HepG2 (cell line): ENCODE data around the gene IRX3. TPM values are rescaled to one million over a fixed set of nuclear protein-coding genes. Genes with fewer than 3 reads are reported as not detected.
A peak's percentile ranks its signal among the peaks of the same experiment; 100 is the strongest.

Experiments
- CHD4 ChIP-seq: fragments of 200-600 bp; sonication (generic); IDR thresholded peaks from 2 replicates; pipeline ENCODE4 v1.7.0; 2017; ENCODE audit warnings: mild to moderate bottlenecking, low read length, borderline replicate concordance
- DPF2 ChIP-seq: sonication (generic); formaldehyde crosslinking; IDR thresholded peaks from 2 replicates; pipeline ENCODE4 v1.4.0; 2020; ENCODE audit warnings: mild to moderate bottlenecking, low read depth, missing genetic modification reagents, borderline replicate concordance
- DZIP1 ChIP-seq: sonication (generic); formaldehyde crosslinking; IDR thresholded peaks from 2 replicates; pipeline ENCODE4 v1.5.0; 2020; ENCODE audit warnings: mild to moderate bottlenecking, missing genetic modification reagents
- ELF1 ChIP-seq: sonication (generic); formaldehyde crosslinking; IDR thresholded peaks from 2 replicates; pipeline ENCODE4 v1.4.0; 2020; ENCODE audit warnings: missing genetic modification reagents
- HHEX ChIP-seq: IDR thresholded peaks from 2 replicates; pipeline ENCODE4 v1.6.1; 2016; ENCODE audit warnings: control low read depth
- KLF15 ChIP-seq: sonication (generic); formaldehyde crosslinking; IDR thresholded peaks from 2 replicates; pipeline ENCODE4 v1.8.1; 2023; ENCODE audit warnings: borderline replicate concordance, mild to moderate bottlenecking, inconsistent platforms, missing genetic modification reagents, mixed read lengths
- MED8 ChIP-seq: sonication (generic); formaldehyde crosslinking; IDR thresholded peaks from 2 replicates; pipeline ENCODE4 v1.8.1; 2023; ENCODE audit warnings: mild to moderate bottlenecking, missing genetic modification reagents; ENCODE audit not compliant: insufficient replicate concordance
- NCOR1 ChIP-seq: fragments of 200-600 bp; sonication (generic); IDR thresholded peaks from 2 replicates; pipeline ENCODE4 v1.7.0; 2017; ENCODE audit warnings: antibody characterized with exemption, low read length, borderline replicate concordance
- POLR2G ChIP-seq: fragments of 200-400 bp; formaldehyde crosslinking; IDR thresholded peaks from 2 replicates; pipeline ENCODE4 v1.6.1; 2018; ENCODE audit warnings: mild to moderate bottlenecking, low read depth, low read length, moderate library complexity
- ZHX1 ChIP-seq: sonication (generic); formaldehyde crosslinking; IDR thresholded peaks from 2 replicates; pipeline ENCODE4 v1.8.1; 2022; ENCODE audit warnings: low read depth, mild to moderate bottlenecking, missing genetic modification reagents
- ZNF234 ChIP-seq: sonication (generic); formaldehyde crosslinking; conservative IDR thresholded peaks from 2 replicates; pipeline ENCODE4 v1.5.1; 2020; ENCODE audit warnings: mild to moderate bottlenecking, missing genetic modification reagents
- ZNF281 ChIP-seq: sonication (generic); formaldehyde crosslinking; IDR thresholded peaks from 2 replicates; pipeline ENCODE4 v1.4.0; 2020; ENCODE audit warnings: missing genetic modification reagents, borderline replicate concordance
- ZNF367 ChIP-seq: sonication (generic); formaldehyde crosslinking; IDR thresholded peaks from 2 replicates; pipeline ENCODE4 v1.4.0; 2020; ENCODE audit warnings: missing genetic modification reagents, borderline replicate concordance
- ZNF615 ChIP-seq: sonication (generic); formaldehyde crosslinking; IDR thresholded peaks from 2 replicates; pipeline ENCODE4 v1.5.0; 2020; ENCODE audit warnings: mild to moderate bottlenecking, missing genetic modification reagents, borderline replicate concordance
- polyA plus RNA-seq, 8 experiments: library from polyadenylated mRNA; depleted of rRNA in 3 of 8; stranded (reverse) in 7 of 8; unstranded in 1 of 8; fragments of >200 nt; fragmentation: Illumina TruSeq in 4 of 8; extraction: Trizol in 4 of 8; gene quantifications; 2 replicates each; pipeline versions ENCODE4 v1.2.1 to v1.2.3, GENCODE V29; 2011 to 2016; ENCODE audit warnings: low read depth in 4 of 8, missing spikeins in 1 of 8, mixed read lengths in 1 of 8; ENCODE audit not compliant: insufficient read depth in 1 of 8
- total RNA-seq, 5 experiments: library from RNA; depleted of rRNA; stranded (reverse); fragments of >200 nt; fragmentation: Illumina TruSeq; extraction: Trizol; gene quantifications; 2 replicates each; pipeline ENCODE4 v1.2.3, GENCODE V29; 2016; ENCODE audit warnings: low read depth in 1 of 5
- TF ChIP-seq, protein P1 (sequence below): sonication (generic); formaldehyde crosslinking; IDR thresholded peaks from 2 replicates; pipeline ENCODE4 v1.5.1; 2020; ENCODE audit warnings: missing genetic modification reagents, mild to moderate bottlenecking, borderline replicate concordance
- TF ChIP-seq, protein P2 (sequence below): sonication (generic); formaldehyde crosslinking; IDR thresholded peaks from 2 replicates; pipeline ENCODE4 v1.5.1; 2020; ENCODE audit warnings: mild to moderate bottlenecking, missing genetic modification reagents, borderline replicate concordance

IRX3 gene
- total and polyA plus RNA-seq, 2 of the 13 experiments (the other 11 are each of a cell fraction or from before 2014, with no cell fraction given), result 9.2 to 16.4 TPM

- TF ChIP-seq ZNF615 (no peak), MED8 (no peak), ELF1 (CRISPR knock-in tag) (no peak), NCOR1 (no peak), CHD4 (no peak), DPF2 (no peak), KLF15 (CRISPR knock-in tag) (0 out of 2 replicates have a peak, but pooled peaks have one; percentile 54), ZNF234 (CRISPR knock-in tag) (no peak), HHEX (CRISPR knock-in tag) (no peak), ZNF367 (CRISPR knock-in tag) (no peak), POLR2G (peak; percentile 29; the same call in 1 of the 2 replicates), ZNF281 (CRISPR knock-in tag) (peak; percentile 18; the same call in 1 of the 2 replicates), DZIP1 (CRISPR knock-in tag) (0 out of 2 replicates have a peak, but pooled peaks have one; percentile 43), ZHX1 (CRISPR knock-in tag) (no peak)
- TF ChIP-seq, protein P1, sequence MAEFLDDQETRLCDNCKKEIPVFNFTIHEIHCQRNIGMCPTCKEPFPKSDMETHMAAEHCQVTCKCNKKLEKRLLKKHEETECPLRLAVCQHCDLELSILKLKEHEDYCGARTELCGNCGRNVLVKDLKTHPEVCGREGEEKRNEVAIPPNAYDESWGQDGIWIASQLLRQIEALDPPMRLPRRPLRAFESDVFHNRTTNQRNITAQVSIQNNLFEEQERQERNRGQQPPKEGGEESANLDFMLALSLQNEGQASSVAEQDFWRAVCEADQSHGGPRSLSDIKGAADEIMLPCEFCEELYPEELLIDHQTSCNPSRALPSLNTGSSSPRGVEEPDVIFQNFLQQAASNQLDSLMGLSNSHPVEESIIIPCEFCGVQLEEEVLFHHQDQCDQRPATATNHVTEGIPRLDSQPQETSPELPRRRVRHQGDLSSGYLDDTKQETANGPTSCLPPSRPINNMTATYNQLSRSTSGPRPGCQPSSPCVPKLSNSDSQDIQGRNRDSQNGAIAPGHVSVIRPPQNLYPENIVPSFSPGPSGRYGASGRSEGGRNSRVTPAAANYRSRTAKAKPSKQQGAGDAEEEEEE, result no peak
- TF ChIP-seq, protein P2, sequence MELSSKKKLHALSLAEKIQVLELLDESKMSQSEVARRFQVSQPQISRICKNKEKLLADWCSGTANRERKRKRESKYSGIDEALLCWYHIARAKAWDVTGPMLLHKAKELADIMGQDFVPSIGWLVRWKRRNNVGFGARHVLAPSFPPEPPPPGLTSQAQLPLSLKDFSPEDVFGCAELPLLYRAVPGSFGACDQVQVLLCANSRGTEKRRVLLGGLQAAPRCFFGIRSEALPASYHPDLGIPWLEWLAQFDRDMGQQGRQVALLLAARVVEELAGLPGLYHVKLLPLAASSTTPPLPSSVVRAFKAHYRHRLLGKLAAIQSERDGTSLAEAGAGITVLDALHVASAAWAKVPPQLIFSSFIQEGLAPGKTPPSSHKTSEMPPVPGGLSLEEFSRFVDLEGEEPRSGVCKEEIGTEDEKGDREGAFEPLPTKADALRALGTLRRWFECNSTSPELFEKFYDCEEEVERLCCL, result peak; percentile 34; the same call in 1 of the 2 replicates
These were observed 1.0 kb downstream of the IRX3 start (continued) for GRCh38 chr16:54285414-54286089.
